Natural killer cell treated with Interleukin-12 subunit alpha and Interleukin-12 subunit beta and Interleukin-15 and Interleukin-18, amount 100 ng/mL, for 72 hours (primary cell): Measurements from ENCODE around the gene ZNF646. TPM values are rescaled to one million over a fixed set of nuclear protein-coding genes. Genes with fewer than 3 reads are reported as not detected.
A peak's percentile ranks its signal among the peaks of the same experiment; 100 is the strongest.

Experiments
- ATAC-seq, 2 donors: fragments of 150-1000 bp; cut with Tn5 transposase in 1 of 2; sonication (Bioruptor Pico), chemical (Tn5 transposase) in 1 of 2; 2 replicates each; pipeline ENCODE4 v1.10.0; 2021
- DNase-seq: peaks from one replicate; pipeline ENCODE4 v3.0.0; 2022; ENCODE audit warnings: low spot score
- H3K27ac Mint-ChIP-seq, 2 donors: 1 replicate in 1 of 2; 2 replicates in 1 of 2; pipeline ENCODE4 v1.8.0; 2022; ENCODE audit warnings: mixed read lengths in 2 of 2, mild to moderate bottlenecking in 1 of 2, moderate library complexity in 1 of 2
- H3K27me3 Mint-ChIP-seq, 2 donors: 1 replicate in 1 of 2; 2 replicates in 1 of 2; pipeline ENCODE4 v1.8.0; 2022; ENCODE audit warnings: mixed read lengths in 2 of 2
- H3K36me3 Mint-ChIP-seq: one replicate; pipeline ENCODE4 v1.8.0; 2022; ENCODE audit warnings: mixed read lengths
- H3K4me1 Mint-ChIP-seq, 2 donors: 1 replicate in 1 of 2; 2 replicates in 1 of 2; pipeline ENCODE4 v1.8.0; 2022; ENCODE audit warnings: low read depth in 2 of 2, mixed read lengths in 2 of 2, mild to moderate bottlenecking in 1 of 2
- H3K4me3 Mint-ChIP-seq: one replicate; pipeline ENCODE4 v1.8.0; 2022; ENCODE audit warnings: mixed read lengths
- H3K9me3 Mint-ChIP-seq: 2 replicates; pipeline ENCODE4 v1.8.0; 2022; ENCODE audit warnings: mixed read lengths
- total RNA-seq, 2 donors: library from RNA; stranded (reverse); gene quantifications; one replicate each; pipeline ENCODE4 v1.2.3, GENCODE V29; 2022

The ZNF646 gene
- total RNA-seq, 2 donors from 2014 or later, result 25.8 to 26.3 TPM

DNA sequence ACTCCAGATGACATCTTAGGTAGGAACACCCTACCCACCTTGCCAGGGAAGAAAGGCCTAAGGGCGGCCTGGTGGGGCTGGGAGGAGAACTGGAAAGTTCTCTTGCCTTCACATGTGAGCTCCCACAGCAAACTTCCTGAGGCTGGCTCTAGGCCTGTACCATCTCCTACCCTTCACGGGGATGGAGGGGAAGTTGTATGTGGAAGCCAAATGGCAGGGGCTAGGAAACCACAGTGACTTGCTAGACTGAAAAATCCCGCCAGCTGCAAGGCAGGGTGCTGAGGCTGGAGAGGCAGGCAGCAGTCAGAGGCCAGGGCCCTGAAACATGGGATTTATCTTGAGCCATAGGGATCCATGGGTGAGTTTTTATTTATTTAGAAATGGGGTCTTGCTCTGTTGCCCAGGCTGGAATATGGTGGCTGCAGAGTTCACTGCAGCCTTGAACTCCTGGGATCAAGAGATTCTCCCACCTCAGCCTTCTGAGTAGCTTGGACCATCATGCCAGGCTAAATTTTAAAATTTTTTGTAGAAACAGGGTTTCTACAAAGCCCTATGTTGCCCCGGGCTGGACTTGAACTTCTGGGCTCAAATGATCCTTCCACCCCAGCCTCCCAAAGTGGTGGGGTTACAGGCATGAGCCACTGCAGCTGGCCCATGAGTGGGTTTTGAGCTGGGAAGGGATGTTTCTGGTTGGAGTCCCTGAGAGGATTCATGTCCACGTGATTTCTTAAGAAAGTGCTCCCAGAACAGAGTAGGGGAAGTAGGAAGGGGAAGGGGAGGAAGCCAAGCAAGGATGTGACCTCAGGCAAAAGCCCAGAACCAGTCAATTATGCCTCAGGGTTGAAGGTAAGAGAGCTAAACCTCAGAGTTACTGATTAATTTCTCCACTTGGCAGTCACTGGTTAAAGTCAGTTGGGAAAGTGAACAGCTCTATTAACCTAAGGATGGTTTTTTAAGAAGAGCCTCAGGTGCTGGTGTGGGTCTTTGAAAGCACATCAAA, 39.2 kb downstream of the ZNF646 start:
- no peaks in the 10 kb centered on the region for H3K9me3 Mint-ChIP-seq
- H3K36me3 Mint-ChIP-seq, result no peaks in the 10 kb centered on the region
- H3K4me1 Mint-ChIP-seq, result peaks cover 13 to 14% of the 10 kb centered on the region in 2 donors
- H3K27ac Mint-ChIP-seq, result peak overlapping the region; percentile 17 to 35
- DNase-seq (no peak), ATAC-seq (no peak)
- H3K27me3 Mint-ChIP-seq, result no peaks in the 10 kb centered on the region
- H3K4me3 Mint-ChIP-seq, result no peak overlapping the region

- no peaks in the 10 kb centered on the region for H3K36me3 Mint-ChIP-seq
- DNase-seq (no peak), ATAC-seq (no peak)
- peaks cover 14 to 17% of the 10 kb centered on the region in 2 donors for H3K4me1 Mint-ChIP-seq
- no peaks in the 10 kb centered on the region for H3K27me3 Mint-ChIP-seq
- no peak overlapping the region for H3K27ac Mint-ChIP-seq
- H3K9me3 Mint-ChIP-seq, result no peaks in the 10 kb centered on the region
- H3K4me3 Mint-ChIP-seq, result no peak overlapping the region
These were observed 40.2 kb downstream of the ZNF646 start for GRCh38 chr16:31114468-31114867.

- Mint-ChIP-seq H3K27me3 (no peaks in the 10 kb centered on the region), H3K36me3 (peaks cover 9% of the 10 kb centered on the region), H3K9me3 (no peaks in the 10 kb centered on the region), H3K27ac (peak within 1 kb of the TSS; percentile 70 to 86), H3K4me1 (peaks cover 8 to 11% of the 10 kb centered on the region in 2 donors), H3K4me3 (peak within 1 kb of the TSS; percentile 94)
- DNase-seq, result peak; percentile 98
- peak; percentile 97 for ATAC-seq
These were observed 43.4 kb downstream of the ZNF646 start, which contains the start of gene KAT8 for GRCh38 chr16:31117384-31118222. KAT8 (plus strand) TSS chr16:31117664; CDS start chr16:31117682, 18 bp downstream.

- Mint-ChIP-seq H3K4me1 (peaks cover 8 to 11% of the 10 kb centered on the region in 2 donors), H3K36me3 (peaks cover 9% of the 10 kb centered on the region), H3K27ac (peak overlapping the region; percentile 70 to 86), H3K9me3 (no peaks in the 10 kb centered on the region), H3K4me3 (peak overlapping the region; percentile 94), H3K27me3 (no peaks in the 10 kb centered on the region)
- ATAC-seq (no peak), DNase-seq (no peak)
These were observed 44.3 kb downstream of the ZNF646 start for GRCh38 chr16:31118223-31119155.

DNA sequence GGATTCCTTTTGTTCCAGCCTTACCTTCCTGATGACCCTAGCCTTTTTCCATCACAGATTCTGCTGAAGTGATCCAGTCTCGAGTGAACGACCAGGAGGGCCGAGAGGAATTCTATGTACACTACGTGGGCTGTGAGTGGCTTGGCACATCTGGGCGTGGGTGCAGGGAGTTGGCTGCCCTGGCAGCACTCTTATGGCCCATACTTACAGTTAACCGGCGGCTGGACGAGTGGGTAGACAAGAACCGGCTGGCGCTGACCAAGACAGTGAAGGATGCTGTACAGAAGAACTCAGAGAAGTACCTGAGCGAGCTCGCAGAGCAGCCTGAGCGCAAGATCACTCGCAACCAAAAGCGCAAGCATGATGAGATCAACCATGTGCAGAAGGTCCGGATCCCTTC, 45.9 kb downstream of the ZNF646 start:
- Mint-ChIP-seq H3K27me3 (no peaks in the 10 kb centered on the region), H3K9me3 (no peaks in the 10 kb centered on the region), H3K27ac (no peak overlapping the region), H3K36me3 (peaks cover 9% of the 10 kb centered on the region), H3K4me3 (no peak overlapping the region), H3K4me1 (peaks cover 8 to 11% of the 10 kb centered on the region in 2 donors)
- DNase-seq, result no peak
- no peak for ATAC-seq

DNA sequence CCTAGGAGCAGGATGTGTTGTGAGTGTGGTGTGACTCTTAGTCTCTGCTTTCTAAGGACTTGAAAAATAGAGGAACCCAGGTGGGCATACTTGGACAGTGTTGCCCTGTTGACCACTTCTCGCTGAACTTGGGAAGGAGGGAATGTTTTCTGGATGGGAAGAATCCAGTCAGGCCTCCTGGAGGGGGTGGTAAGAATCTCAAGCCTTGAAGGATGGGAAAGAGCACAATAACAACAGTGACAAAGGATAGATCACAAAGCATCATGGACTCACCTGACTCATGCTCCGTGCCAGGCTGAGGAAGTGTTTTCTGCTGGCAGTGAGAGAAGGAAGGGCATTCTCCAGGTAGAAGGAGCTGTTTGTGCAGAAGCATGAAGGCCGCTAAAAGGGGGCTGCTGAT, 51.6 kb downstream of the ZNF646 start:
- Mint-ChIP-seq H3K27ac (peak overlapping the region in 1 of 2 donors; percentile 39), H3K4me1 (peaks cover 6 to 14% of the 10 kb centered on the region in 2 donors), H3K9me3 (no peaks in the 10 kb centered on the region), H3K4me3 (no peak overlapping the region), H3K27me3 (no peaks in the 10 kb centered on the region), H3K36me3 (peaks cover under 1% of the 10 kb centered on the region)
- ATAC-seq, result no peak
- no peak for DNase-seq

GRCh38 chr16:31127182-31127581, 53.0 kb downstream of the ZNF646 start:
- H3K4me3 Mint-ChIP-seq, result no peak overlapping the region
- DNase-seq, result no peak
- no peak for ATAC-seq
- H3K36me3 Mint-ChIP-seq, result no peaks in the 10 kb centered on the region
- no peaks in the 10 kb centered on the region for H3K27me3 Mint-ChIP-seq
- H3K9me3 Mint-ChIP-seq, result no peaks in the 10 kb centered on the region
- peaks cover 6 to 14% of the 10 kb centered on the region in 2 donors for H3K4me1 Mint-ChIP-seq
- peak overlapping the region; percentile 54 to 57 for H3K27ac Mint-ChIP-seq

- Mint-ChIP-seq H3K4me1 (peaks cover 6 to 14% of the 10 kb centered on the region in 2 donors), H3K4me3 (peak overlapping the region; percentile 10), H3K9me3 (no peaks in the 10 kb centered on the region), H3K27ac (peak overlapping the region; percentile 79 to 85), H3K27me3 (no peaks in the 10 kb centered on the region), H3K36me3 (no peaks in the 10 kb centered on the region)
- ATAC-seq (peak in 1 of 2 donors; percentile 83), DNase-seq (no peak)
These were observed 54.7 kb downstream of the ZNF646 start for GRCh38 chr16:31128711-31129567.

- Mint-ChIP-seq H3K4me3 (no peak overlapping the region), H3K27ac (peak overlapping the region in 1 of 2 donors; percentile 79), H3K9me3 (no peaks in the 10 kb centered on the region), H3K36me3 (no peaks in the 10 kb centered on the region), H3K27me3 (no peaks in the 10 kb centered on the region), H3K4me1 (peaks cover 6 to 14% of the 10 kb centered on the region in 2 donors)
- ATAC-seq (no peak), DNase-seq (no peak)
These were observed 55.5 kb downstream of the ZNF646 start for GRCh38 chr16:31129568-31130335.

DNA sequence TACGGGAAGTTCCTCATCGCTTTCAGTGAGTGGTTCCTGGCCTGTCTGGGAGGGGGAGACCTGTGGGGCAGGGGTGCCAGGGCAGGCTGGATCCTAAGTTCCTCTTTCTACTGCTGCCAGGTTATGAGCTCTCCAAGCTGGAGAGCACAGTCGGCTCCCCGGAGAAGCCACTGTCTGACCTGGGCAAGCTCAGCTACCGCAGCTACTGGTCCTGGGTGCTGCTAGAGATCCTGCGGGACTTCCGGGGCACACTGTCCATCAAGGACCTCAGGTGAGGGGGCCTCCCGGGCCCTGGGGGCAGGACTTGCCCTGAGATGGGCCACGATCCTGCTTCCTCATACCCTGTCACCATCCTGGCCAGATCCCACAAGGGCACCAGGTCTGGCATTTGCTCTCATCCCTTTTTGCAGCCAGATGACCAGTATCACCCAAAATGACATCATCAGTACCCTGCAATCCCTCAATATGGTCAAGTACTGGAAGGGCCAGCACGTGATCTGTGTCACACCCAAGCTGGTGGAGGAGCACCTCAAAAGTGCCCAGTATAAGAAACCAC, 56.2 kb downstream of the ZNF646 start:
- Mint-ChIP-seq H3K9me3 (no peaks in the 10 kb centered on the region), H3K27ac (no peak overlapping the region), H3K4me3 (no peak overlapping the region), H3K36me3 (no peaks in the 10 kb centered on the region), H3K27me3 (no peaks in the 10 kb centered on the region), H3K4me1 (peaks cover 6 to 14% of the 10 kb centered on the region in 2 donors)
- DNase-seq (no peak), ATAC-seq (no peak)

- ATAC-seq (no peak), DNase-seq (no peak)
- H3K27ac Mint-ChIP-seq, result no peak overlapping the region
- H3K27me3 Mint-ChIP-seq, result no peaks in the 10 kb centered on the region
- peaks cover 3 to 14% of the 10 kb centered on the region in 2 donors for H3K4me1 Mint-ChIP-seq
- H3K4me3 Mint-ChIP-seq, result no peak overlapping the region
- no peaks in the 10 kb centered on the region for H3K9me3 Mint-ChIP-seq
- no peaks in the 10 kb centered on the region for H3K36me3 Mint-ChIP-seq
These were observed 56.7 kb downstream of the ZNF646 start for GRCh38 chr16:31130899-31131298.
